GM19239 (cell line): ENCODE data around the gene FAM217A.

ENCODE experiments used
- DNase-seq: peaks from one replicate; pipeline ENCODE4 v3.0.0; 2011; ENCODE audit warnings: low spot score; ENCODE audit not compliant: insufficient read length
- FAIRE-seq: peaks from 2 replicates; lab custom pipeline; 2011; peaks lifted over from hg19 to GRCh38; lab: Jason Lieb, UNC

The FAM217A gene

DNA sequence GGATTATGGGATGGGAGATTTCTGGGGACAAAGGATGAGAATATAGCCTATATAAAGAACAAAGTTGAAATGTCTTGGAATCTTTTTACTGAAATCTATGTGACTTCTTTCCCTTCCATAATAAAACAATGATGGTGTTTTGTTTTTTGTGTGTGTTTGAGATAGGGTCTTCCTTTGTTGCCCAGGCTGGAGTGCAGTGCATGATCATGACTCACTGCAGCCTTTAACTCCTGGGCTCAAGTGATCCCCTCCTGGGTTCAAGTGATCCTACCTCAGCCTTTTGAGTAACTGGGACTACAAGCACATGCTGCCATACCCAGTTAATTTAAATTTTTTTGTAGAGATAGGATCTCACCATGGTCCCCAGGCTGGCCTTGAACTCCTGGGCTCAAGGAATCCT, 50.9 kb downstream of the FAM217A start:
- DNase-seq (no peak), FAIRE-seq (no peak)

DNA sequence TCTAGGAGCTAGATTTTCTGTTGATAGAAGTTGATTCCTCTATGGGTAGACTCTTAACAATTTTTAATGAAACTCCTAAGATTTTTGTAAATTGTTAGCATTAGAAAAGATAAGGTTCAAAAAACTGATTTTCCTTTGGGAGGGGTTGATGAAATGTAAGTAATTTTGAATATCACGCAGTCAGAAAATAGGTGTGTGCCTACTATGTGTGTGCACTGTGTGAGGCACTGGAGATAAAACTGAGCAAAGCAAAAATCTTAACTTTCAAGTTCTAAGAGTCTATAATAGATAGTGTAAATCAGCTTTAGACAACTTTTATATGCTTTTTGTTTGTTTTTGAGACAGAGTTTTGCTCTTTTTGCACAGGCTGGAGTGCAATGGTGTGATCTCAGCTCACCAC, 53.3 kb downstream of the FAM217A start:
- DNase-seq = no peak
- FAIRE-seq = no peak

DNA sequence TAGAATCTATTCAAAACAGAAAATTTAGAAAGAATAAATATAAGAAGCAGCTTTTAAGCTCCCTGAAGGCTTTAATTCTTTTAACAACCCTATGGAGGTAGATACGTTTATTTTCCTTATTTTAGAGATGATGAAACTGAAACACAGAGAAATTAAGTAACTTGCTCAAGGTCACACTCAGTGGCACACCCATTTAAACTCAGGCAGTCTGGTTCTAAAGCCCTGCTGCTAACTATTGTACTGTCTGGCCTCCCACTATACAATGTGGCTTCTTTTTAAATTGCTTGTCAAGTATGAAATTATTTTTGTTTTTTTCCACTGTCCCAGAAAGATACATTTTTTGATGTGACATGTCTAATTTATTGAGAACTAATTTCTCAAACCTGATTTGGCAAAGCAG, 55.7 kb downstream of the FAM217A start:
- FAIRE-seq (no peak), DNase-seq (no peak)

DNA sequence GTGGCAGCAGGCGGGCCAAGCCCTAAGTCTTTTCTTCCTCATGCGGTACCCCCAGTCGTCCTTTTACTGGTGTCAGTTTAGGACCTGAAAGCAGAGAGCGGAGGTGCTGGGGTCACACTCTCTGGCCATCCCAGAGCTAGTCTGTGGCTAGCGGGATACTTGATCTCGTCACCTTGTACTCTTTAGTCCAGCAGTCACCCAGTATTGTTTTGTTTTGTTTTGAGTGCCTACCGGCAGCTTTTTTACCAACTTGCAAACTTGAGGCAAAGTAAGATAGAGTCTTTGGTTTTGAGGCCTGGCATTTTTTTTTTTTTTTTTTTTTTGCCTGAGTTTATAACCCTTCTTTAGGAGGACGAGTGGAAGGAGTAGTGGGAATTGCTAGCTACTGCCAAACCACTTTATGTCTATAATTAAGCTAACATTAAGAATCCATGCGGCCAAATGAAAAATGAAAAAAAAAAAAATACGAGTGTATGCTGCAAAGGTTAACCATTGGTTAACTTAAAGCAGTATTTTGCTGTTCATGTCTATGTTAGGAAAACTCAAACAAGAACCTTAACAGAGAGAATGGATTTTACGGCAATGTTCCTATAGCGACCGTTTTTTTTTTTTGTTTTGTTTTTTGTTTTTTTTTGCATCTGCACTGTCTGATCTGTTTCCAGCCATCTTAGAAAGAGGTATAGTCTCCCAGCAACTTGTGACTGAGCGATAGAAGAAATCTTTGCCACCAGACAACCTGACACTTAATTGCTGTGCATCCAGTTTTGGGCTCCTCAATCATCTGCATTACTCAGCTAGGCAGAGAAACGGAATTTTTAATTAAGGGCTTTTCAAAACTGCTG, 56.9 kb downstream of the FAM217A start:
- DNase-seq (no peak), FAIRE-seq (no peak)

GRCh38 chr6:4021133-4021853, 57.6 kb downstream of the FAM217A start:
- DNase-seq (no peak), FAIRE-seq (peak; percentile 95)

- FAIRE-seq (no peak), DNase-seq (no peak)
Observed at GRCh38 chr6:4020822-4021132, 58.2 kb downstream of the FAM217A start.

- no peak for DNase-seq
- FAIRE-seq = no peak
Observed at GRCh38 chr6:4018924-4019236, 60.1 kb downstream of the FAM217A start.
